DMS53 treated with DMSO at 0.1 percent for 48 hours (cell line): ENCODE data around the gene ARGLU1.

Experiments
- DNase-seq: peaks from one replicate; lab custom pipeline; 2025; ENCODE audit not compliant: unreplicated experiment; lab: John Stamatoyannopoulos, UW

ARGLU1 gene

DNA sequence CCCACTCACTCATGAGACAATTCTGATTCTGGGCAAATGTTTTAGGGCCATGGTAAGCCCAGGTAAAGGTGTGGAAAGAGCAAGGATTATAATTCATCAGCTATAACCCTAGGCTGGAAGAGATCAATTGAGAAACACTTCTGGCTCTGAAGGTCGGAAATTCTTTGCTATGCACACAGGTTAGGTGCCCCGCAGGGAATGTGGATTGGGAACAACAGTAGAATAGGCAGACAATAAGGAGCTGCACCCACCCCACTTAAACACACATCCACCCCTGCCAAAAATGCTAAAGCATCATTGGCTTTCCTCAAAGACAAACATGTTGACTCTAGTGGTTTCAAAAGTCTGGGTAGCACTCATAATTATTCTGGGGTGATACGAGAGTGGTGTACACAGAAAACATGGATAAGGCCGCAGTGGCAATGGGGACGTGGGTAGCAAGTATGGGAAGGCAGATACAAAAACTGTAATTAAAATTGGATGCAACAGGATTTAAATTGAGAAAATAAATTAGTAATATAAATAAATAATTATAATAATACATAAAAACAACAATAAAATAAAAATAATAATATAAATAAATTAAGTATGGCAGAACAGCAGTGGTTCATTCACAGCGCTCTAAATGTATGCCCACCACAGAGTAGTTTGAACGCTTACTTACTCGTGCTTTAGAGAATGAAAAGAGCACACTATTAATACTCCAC lies 41.0 kb downstream of the ARGLU1 start:
- DNase-seq, result no peak

DNA sequence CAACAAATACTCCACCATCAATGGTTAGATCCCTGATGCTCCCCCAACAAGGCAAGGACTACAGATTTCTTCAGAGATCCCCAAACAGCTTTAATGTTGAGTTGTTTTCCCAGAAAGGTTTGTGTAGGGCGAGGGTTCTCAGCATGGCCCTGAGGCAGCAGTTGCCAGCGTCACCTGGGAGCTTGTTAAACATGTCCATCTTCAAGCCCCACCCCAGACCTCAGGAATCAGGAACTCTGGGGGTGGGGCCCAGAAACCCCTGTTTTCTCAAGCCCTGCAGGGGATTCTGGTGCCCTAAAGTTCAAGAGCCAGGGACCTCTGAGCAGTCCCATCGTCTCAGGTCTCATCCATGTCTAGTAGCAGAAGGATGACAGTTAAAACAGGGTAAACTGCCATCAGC lies 42.1 kb downstream of the ARGLU1 start:
- DNase-seq, result no peak

DNA sequence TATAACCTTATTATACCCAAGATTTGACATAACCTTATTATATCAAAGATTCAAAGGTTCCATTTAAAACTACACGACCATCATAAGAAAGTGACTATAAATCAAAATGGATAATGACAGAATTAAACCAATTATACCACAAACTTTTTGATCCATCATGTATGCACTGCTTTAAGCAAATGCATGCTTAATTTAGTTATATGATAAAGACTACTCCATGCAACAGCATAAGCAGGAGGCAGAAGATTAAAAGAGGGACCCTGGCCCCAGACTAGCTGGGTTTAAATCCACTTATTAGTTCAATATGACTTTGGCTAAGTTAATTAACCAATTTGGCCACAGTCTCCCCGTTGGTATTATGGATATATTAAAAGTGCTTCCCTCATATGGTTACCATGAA lies 43.8 kb downstream of the ARGLU1 start:
- DNase-seq, result no peak

DNA sequence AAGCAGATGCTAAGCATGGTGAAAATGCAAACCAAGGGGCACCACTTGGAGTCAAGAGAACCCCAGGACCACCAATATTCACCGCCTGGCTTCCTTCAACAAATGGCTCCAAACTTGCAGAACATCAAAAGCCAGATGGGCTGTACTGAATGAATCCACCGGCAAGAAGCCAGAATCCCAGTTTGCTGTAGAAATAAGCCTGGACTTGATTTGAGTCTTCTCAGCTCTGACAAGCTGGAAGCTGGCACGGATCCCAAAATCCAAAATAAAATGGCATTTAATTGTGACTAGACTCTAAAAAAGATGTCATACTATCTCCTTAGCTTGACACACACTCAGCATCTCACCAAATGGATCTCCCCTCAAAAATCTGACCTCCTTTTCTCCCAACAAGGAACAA lies 44.4 kb downstream of the ARGLU1 start:
- DNase-seq, result no peak

DNA sequence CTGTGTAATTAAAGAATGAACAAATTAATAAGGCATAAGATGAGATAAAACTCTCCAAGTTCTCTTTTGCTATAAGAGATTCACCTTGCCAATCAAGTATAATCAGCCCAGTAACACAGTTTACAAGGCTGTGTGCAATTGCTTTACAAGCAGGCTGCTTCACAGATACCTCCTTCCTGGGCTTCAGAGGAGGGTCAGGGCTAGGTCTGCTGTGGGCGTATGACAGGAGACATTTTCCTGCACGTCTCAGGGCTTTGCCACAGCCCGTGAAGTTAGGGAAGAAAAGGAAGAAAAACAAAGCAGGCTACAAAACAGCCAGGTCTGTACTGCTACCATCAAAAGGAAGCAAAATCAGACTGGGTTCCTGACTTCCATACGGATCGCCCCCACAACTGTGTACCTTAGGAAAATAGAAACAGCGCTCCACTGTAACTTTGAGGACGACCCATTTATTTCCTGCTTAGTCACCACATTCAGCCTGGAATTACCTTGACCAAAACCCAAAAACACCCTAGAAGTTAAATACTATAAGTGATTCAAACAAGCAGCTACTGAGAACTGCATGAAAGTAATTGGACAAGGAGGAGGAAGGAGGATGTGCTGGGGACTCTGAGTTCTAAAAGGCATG lies 44.9 kb downstream of the ARGLU1 start:
- no peak for DNase-seq

DNA sequence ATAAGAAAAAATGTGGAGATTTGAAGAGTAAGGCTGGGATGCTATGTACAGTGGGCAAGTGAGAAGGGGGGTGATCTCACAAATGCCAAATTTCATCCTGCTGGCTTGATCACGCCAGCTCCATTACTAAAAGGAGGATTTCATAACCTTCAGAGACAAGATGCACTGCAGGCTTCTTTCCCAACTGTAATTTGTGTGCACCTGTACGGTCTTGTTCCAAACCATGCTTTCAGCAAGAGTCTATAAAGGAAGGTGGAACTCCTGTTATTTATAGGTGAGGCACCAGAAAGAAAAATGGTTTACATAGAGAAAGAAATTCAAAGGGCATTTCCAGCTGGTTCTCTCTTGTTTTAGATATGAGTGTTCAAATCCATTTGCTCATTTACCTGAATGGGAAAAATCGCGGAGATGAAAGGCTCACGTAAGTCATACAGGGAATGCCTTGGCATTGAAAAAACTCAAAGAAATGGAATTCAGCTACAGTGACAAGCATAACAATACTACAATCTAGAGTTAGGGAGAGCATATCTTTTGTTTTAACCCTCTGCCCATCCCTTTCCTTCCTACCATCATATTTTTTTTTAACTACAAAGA lies 45.7 kb downstream of the ARGLU1 start:
- no peak for DNase-seq

DNA sequence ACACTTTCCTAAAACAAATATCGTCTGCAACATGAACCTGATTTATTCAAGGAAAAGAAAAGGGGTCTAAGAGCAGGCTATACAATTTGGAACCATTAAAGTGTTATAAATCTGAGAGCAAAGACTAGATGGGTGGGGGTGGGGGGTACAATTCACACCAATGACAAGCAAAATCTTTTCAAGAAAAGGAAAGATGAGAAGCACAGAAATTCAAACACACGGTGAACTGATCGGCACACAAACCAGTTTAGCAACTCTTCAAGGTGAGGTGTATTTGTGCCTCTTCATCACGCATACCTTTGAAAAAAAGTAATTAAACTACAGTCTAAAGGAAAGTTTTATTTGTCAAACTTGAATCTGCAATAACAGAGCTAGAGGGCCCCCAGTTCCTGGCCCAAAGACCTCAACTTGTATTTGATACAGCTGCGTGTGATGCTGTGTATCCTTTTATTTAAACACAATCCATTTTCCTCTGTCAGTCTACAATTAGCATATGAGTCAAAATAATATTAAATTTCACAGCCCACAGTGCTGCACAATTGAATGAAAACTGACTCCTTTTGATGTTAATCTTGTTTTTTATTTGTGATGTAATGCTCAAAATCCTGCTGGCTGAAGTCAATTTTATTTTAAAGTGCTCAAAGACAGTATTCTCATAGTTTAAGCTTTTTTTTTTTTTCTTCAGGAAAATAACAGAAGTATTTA lies 46.7 kb downstream of the ARGLU1 start:
- DNase-seq, result no peak

- DNase-seq, result no peak
Observed at GRCh38 chr13:106520251-106521054, 47.5 kb downstream of the ARGLU1 start.

DNA sequence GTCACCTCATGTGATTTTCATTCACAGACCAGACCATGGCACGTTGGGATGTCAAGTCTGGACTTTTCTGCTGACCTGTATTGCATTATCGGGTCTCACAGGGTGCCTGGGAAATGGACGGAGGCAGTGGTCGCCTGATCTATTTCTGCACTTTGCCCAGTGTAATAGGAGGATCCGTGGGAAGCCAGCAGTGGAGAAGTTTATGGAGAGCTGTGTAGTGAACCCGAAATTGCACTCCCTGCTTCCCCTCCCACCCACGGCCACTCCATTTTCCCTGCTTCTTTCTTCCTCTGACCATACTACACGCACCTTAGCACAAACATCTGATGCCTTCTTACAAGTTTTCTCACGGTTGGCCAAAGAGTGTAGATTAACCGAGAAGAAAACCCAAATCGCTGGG lies 49.4 kb downstream of the ARGLU1 start:
- DNase-seq, result no peak

DNA sequence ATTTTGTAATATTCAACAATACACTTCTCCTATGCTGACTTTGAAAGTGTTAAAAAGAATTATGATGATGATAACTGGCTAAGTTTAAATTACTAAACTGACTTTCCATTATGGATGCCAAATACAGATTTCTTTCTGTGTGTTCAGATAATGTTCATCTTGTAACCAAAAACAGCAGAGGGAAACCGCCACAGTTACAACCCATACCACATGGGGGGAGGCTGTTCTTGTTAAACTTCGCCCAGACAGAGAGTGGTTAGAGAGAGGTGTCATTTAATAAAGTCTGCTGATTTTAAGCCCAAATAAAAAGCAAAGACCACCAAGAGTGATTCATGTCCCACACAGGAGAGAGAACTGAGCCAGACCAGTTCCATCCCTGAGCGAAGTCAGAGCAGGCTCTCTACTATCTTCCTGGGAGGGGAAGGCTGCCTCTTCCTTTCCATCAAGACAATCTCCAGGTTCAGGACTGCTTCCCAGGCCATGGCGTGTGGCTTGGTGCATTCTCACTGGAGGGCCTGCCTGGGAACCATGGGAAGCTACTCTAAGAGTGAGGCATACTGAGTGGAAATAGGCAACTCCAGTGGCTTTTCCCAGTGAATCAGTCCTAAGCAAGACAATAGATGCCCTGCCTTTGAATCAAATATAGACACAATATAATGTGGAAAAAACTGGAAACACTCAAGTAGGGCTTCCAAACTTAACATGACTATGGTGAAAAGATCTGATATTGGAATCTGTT lies 50.7 kb downstream of the ARGLU1 start:
- no peak for DNase-seq

DNA sequence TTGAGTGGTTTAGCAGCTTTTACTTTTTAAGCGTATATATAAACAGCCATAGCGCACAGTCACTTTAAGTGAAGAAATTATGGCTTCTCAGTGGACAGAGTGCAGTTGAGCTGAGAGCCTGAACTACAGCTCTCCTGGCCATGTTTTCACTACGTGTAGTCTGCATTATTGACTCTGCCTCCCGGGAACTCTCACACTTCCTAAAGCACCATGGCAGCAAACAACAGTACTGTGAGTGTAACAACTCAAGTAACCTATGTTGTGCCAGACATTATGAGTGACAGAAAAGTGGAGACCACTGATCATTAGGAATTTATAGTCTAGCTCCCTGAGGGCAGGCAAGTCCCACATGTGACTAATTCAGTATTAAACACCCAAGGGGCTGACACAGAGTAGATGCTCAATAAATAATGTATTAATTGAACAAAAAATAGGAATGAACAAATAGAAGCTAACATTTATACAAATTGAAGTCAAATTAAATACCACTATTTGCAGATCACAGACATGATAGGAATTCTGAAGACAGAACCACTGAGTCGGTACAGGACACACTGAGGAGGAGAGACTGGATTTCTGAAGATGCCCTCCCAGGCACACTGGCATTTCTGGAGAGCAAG lies 52.2 kb downstream of the ARGLU1 start:
- DNase-seq, result no peak

DNA sequence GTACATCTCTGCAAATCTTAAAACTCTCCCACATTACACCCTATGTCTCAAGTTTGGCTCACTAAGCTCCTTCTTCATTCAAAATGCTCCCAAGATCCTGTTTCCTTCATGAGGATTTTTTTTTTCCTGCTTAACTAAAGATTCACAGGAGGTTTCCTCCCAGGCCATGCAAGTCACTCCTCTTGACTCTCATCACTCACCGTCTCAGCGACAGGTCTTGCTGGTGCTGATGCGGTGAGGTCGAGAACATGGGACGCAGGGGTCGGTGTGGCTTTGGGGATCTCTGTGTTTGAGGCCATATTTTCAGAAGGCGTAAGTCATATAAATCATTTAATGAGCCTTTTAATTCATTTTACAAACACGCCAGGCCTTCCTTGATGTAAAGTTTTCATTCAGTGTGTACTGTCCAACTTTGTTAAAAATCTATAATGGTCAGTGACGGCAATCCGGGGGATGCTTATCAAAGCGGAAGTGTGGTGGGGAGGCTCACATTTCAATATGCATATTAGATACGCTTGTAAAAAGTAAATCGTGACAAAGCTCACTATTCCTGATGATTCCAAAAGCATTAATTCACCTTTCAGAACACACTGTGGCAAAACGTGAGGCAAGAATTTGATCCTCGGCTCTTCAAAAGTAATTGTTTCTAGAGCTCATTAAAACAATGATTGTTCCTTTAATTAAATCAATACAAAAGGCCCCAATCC lies 52.9 kb downstream of the ARGLU1 start:
- DNase-seq, result no peak

- no peak for DNase-seq
Observed at GRCh38 chr13:106513025-106513983, 54.6 kb downstream of the ARGLU1 start.

DNA sequence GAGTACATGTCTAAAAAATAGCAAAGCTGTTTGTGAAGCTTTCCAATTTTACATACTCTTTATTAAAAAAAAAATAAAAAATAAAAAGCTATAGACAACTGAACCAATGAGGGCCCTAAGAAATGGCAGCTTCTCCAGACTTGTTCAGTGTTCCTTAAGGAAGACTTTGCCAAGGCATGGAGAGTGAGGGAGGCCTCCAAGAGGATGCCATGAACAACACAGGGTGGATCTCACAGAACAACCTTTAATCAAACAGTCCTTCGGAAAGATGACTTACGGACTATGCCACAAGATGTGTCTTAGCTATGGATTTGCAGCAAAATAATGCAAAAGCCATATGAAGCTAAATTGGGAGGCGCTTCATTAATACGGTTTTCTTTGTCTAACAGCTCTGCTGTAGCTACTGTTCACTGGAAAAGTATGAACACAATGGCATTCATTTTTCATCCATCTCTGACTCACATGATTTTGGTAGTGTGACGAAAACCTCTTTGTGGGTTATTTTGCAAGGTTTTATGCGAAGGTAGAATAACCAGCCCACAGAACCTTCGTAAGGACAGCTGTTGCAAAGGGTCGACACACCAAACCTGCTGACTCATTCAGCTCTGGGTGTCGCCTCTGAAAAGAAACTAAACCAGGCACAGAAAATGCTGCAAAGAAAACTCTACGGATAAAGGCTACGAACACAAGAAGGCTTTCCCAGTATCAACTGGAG lies 60.2 kb downstream of the ARGLU1 start:
- DNase-seq, result no peak

- DNase-seq, result no peak
Observed at GRCh38 chr13:106506286-106506685, 61.7 kb downstream of the ARGLU1 start.

DNA sequence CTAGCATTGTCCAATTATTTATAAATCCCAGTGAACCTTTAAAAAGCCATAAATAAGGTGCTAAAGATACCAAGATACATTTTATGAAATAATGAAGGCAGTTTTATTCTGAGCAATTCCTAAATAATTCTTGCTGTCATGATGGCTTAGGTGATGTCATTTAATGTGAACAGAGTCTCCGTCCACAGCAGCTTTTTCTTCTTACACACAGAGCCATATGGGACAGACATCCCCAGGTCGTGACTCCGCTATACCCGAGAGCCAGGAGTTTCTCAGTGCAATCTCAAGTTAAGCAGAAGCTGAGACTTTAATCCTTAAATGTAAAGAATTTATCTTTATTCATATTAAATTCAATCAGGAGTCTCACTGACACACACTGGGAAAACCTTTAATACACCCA lies 62.2 kb downstream of the ARGLU1 start:
- no peak for DNase-seq

- DNase-seq, result no peak
Observed at GRCh38 chr13:106505295-106505694, 62.6 kb downstream of the ARGLU1 start.
